ENCODE measurements around the gene PAK2.

GRCh38 chr3:196803891-196804468 is 64.3 kb downstream of the PAK2 start:
- TF ChIP-seq CTCF (IDR thresholded peaks at IDR 0.05) (no peak), POLR2A (IDR thresholded peaks at IDR 0.05) (no peak)

Data from body of pancreas (tissue), 4 donors.